DND-41 (cell line): ENCODE data around the gene ADI1.
"Not testable (repeated sequence)": the region's sequence is repeated elsewhere in the genome, so short reads cannot be mapped to it uniquely, and the experiment has no call there.

ENCODE experiments used
- ATAC-seq: fragments of 200-7000 bp; cut with Tn5 transposase; 3 replicates; pipeline ENCODE4 v1.9.1; 2021; ENCODE audit warnings: low read depth; ENCODE audit not compliant: insufficient read depth
- DNase-seq: peaks from one replicate; pipeline ENCODE4 v3.0.0-alpha.2; 2020
- H2AFZ ChIP-seq: 2 replicates; pipeline ENCODE4 v1.6.0; 2012; ENCODE audit warnings: low read depth, low read length
- H3K27ac ChIP-seq: 2 replicates; pipeline ENCODE4 v1.5.1; 2012; ENCODE audit warnings: low read length, inconsistent platforms
- H3K27me3 ChIP-seq: fragments of 200-600 bp; sonication (generic); 2 replicates; pipeline ENCODE4 v1.6.0; 2012; ENCODE audit warnings: low read length, mild to moderate bottlenecking, inconsistent platforms; ENCODE audit not compliant: insufficient read depth, poor library complexity
- H3K36me3 ChIP-seq: 2 replicates; pipeline ENCODE4 v1.5.1; 2012; ENCODE audit warnings: low read length, inconsistent platforms; ENCODE audit not compliant: insufficient read depth
- H3K4me1 ChIP-seq: 2 replicates; pipeline ENCODE4 v1.5.1; 2012; ENCODE audit warnings: mild to moderate bottlenecking, low read length; ENCODE audit not compliant: insufficient read depth
- H3K4me2 ChIP-seq: 2 replicates; pipeline ENCODE4 v1.6.0; 2012; ENCODE audit warnings: mild to moderate bottlenecking, moderate library complexity, low read length, inconsistent platforms; ENCODE audit not compliant: insufficient read depth
- H3K4me3 ChIP-seq, 2 experiments: fragments of 200-600 bp in 1 of 2; shearing (Covaris generic) in 1 of 2; 2 replicates each; pipeline ENCODE4 v1.5.1; 2012 to 2016; ENCODE audit warnings: inconsistent platforms in 2 of 2, low read length in 2 of 2, mild to moderate bottlenecking in 2 of 2, low read depth in 1 of 2, moderate library complexity in 1 of 2
- H3K79me2 ChIP-seq: 2 replicates; pipeline ENCODE4 v1.6.0; 2012; ENCODE audit warnings: low read length, inconsistent platforms; ENCODE audit not compliant: insufficient read depth
- H3K9ac ChIP-seq: 2 replicates; pipeline ENCODE4 v1.6.0; 2012; ENCODE audit warnings: low read depth, mild to moderate bottlenecking, inconsistent platforms, low read length, moderate library complexity
- H3K9me3 ChIP-seq: 2 replicates; pipeline ENCODE4 v1.5.1; 2012; ENCODE audit warnings: low read length, moderate library complexity, mild to moderate bottlenecking, inconsistent platforms; ENCODE audit not compliant: insufficient read depth, severe bottlenecking
- H4K20me1 ChIP-seq: 2 replicates; pipeline ENCODE4 v1.6.0; 2012; ENCODE audit warnings: low read length; ENCODE audit not compliant: insufficient read depth
- EZH2 ChIP-seq: IDR thresholded peaks from 3 replicates; pipeline ENCODE4 v1.6.1; 2012; ENCODE audit warnings: borderline replicate concordance, low read depth, mild to moderate bottlenecking, moderate library complexity, low read length, inconsistent platforms; ENCODE audit not compliant: severe bottlenecking
- TF ChIP-seq, protein P1 (sequence below): IDR thresholded peaks from 2 replicates; pipeline ENCODE4 v1.5.1; 2012; ENCODE audit warnings: borderline replicate concordance, low read length, moderate library complexity, mild to moderate bottlenecking; ENCODE audit not compliant: poor library complexity, severe bottlenecking; ENCODE audit errors: extremely low read depth

The ADI1 gene

DNA sequence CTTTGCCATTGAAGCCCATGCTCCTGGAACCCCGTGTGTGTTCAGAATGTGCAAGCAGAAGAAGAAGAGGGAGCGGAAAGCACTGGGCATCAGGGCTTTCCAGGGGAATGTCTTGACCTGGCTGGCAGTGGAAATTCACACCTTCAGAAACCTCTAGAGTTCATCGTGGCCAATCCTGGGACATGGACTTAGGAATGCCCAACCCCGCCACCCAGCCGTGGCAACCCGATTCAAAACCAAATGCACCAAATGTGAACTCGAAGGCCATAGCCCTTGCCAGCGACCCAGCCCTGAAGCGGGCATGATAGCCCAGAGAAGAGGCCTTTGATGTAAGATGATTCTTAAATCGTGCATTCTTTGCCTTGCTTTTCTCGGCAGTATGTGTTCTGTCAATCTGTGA lies 69.4 kb downstream of the ADI1 start:
- Histone ChIP-seq H3K27me3 (no peaks in the 10 kb centered on the region), H3K79me2 (no peaks in the 10 kb centered on the region), H3K36me3 (peaks cover 52% of the 10 kb centered on the region), H2AFZ (no peak overlapping the region), H3K4me1 (no peaks in the 10 kb centered on the region), H4K20me1 (peaks cover 3% of the 10 kb centered on the region; the same call in 1 of the 2 replicates), H3K27ac (no peak overlapping the region), H3K9me3 (no peaks in the 10 kb centered on the region), H3K4me2 (no peak overlapping the region), H3K4me3 (no peak overlapping the region), H3K9ac (no peak overlapping the region)
- ATAC-seq (no peak), DNase-seq (no peak)
- no peak for TF ChIP-seq EZH2
- TF ChIP-seq, protein P1, sequence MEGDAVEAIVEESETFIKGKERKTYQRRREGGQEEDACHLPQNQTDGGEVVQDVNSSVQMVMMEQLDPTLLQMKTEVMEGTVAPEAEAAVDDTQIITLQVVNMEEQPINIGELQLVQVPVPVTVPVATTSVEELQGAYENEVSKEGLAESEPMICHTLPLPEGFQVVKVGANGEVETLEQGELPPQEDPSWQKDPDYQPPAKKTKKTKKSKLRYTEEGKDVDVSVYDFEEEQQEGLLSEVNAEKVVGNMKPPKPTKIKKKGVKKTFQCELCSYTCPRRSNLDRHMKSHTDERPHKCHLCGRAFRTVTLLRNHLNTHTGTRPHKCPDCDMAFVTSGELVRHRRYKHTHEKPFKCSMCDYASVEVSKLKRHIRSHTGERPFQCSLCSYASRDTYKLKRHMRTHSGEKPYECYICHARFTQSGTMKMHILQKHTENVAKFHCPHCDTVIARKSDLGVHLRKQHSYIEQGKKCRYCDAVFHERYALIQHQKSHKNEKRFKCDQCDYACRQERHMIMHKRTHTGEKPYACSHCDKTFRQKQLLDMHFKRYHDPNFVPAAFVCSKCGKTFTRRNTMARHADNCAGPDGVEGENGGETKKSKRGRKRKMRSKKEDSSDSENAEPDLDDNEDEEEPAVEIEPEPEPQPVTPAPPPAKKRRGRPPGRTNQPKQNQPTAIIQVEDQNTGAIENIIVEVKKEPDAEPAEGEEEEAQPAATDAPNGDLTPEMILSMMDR = no peak

DNA sequence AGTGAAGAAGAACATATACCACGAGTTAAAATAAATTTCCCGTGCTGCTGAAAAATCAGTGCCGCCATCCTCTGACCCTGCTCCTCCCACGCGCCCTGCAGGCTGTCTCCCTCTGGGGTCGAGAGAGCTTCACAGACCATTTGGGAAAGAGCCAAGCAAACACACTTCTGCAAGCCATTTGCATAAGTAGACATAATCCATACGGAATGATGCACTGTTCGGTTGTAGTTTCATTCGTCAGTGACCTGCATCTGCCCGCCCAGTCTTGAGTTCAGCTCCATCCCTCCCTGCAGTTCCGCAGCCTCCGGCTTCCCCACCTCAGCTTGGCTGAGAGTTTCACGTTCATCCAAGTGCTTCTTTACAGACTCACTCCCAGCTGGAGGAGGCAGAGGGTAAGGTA lies 70.2 kb downstream of the ADI1 start:
- no peaks in the 10 kb centered on the region for H3K9me3 ChIP-seq
- no peak for DNase-seq
- H2AFZ ChIP-seq = no peak overlapping the region
- no peak for ATAC-seq
- no peak overlapping the region for H3K4me3 ChIP-seq
- H3K4me2 ChIP-seq = no peak overlapping the region
- H3K27me3 ChIP-seq = no peaks in the 10 kb centered on the region
- no peak overlapping the region for H3K9ac ChIP-seq
- peaks cover 51% of the 10 kb centered on the region for H3K36me3 ChIP-seq
- TF ChIP-seq EZH2 = no peak
- TF ChIP-seq, protein P1 = no peak
- H3K27ac ChIP-seq = no peak overlapping the region
- peaks cover 3% of the 10 kb centered on the region; the same call in 1 of the 2 replicates for H4K20me1 ChIP-seq
- H3K79me2 ChIP-seq = no peaks in the 10 kb centered on the region
- no peaks in the 10 kb centered on the region for H3K4me1 ChIP-seq

DNA sequence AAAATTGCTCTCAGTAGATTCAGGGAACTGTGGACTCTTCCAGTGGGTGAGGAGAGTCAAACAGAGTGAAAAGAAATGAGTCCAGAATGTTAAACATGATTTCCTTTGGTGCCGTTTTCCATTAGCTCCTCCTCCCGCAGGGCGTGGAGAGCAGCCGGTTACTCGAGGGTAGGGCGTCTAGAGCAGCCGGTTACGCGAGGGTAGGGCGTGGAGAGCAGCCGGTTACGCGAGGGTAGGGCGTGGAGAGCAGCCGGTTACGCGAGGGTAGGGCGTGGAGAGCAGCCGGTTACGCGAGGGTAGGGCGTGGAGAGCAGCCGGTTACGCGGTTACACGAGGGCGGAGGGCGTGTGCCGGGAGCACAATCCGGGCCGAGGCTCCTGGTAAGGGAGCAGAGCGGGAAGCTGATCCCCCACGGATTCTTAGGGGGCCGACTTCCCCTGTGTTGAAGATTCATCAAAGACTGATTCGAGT lies 70.9 kb downstream of the ADI1 start:
- H3K27me3 ChIP-seq, H3K4me3 ChIP-seq, H3K4me2 ChIP-seq, H4K20me1 ChIP-seq, H3K9ac ChIP-seq, H3K9me3 ChIP-seq, H3K27ac ChIP-seq, ATAC-seq, DNase-seq, H2AFZ ChIP-seq, H3K4me1 ChIP-seq, H3K79me2 ChIP-seq: not testable (repeated sequence)
- H3K36me3 ChIP-seq = peaks cover 54% of the 10 kb centered on the region

- no peaks in the 10 kb centered on the region for H3K27me3 ChIP-seq
- H3K4me1 ChIP-seq = no peaks in the 10 kb centered on the region
- no peak for TF ChIP-seq EZH2
- TF ChIP-seq, protein P1 = no peak
- DNase-seq (no peak), ATAC-seq (no peak)
- no peaks in the 10 kb centered on the region for H3K9me3 ChIP-seq
- H3K9ac ChIP-seq = no peak overlapping the region
- H3K27ac ChIP-seq = no peak overlapping the region
- H3K79me2 ChIP-seq = no peaks in the 10 kb centered on the region
- H2AFZ ChIP-seq = no peak overlapping the region
- peaks cover 3% of the 10 kb centered on the region; the same call in 1 of the 2 replicates for H4K20me1 ChIP-seq
- H3K36me3 ChIP-seq = peaks cover 51% of the 10 kb centered on the region
- H3K4me2 ChIP-seq = no peak overlapping the region
- H3K4me3 ChIP-seq = no peak overlapping the region
Observed at GRCh38 chr2:3447789-3448317, 71.5 kb downstream of the ADI1 start.
